Ammon's horn (tissue), 1 donor: ENCODE data around the gene CLIC4.
"Not testable (repeated sequence)": the region's sequence is repeated elsewhere in the genome, so short reads cannot be mapped to it uniquely, and the experiment has no call there.

Experiments used
- DNase-seq: peaks from one replicate; pipeline ENCODE4 v3.0.0-alpha.2; 2016; ENCODE audit warnings: low spot score

CLIC4 gene

GRCh38 chr1:24717887-24718650, 27.2 kb upstream of the CLIC4 start:
- DNase-seq, result peak; percentile 99

GRCh38 chr1:24720152-24720551, 25.1 kb upstream of the CLIC4 start:
- peak; percentile 31 for DNase-seq

DNA sequence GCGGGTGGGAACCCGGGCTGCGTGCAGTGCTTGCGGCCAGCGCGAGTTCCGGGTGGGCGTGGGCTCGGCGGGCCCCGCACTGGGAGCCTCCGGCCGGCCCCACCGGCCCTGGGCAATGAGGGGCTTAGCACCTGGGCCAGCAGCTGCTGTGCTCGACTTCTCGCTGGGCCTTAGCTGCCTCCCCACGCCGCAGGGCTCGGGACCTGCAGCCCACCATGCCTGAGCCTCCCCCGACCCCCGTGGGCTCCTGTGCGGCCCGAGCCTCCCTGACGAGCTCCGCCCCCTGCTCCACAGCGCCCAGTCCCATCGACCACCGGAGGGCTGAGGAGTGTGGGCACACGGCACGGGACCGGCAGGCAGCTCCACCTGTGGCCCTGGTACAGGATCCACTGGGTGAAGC, 23.7 kb upstream of the CLIC4 start:
- no peak for DNase-seq

DNA sequence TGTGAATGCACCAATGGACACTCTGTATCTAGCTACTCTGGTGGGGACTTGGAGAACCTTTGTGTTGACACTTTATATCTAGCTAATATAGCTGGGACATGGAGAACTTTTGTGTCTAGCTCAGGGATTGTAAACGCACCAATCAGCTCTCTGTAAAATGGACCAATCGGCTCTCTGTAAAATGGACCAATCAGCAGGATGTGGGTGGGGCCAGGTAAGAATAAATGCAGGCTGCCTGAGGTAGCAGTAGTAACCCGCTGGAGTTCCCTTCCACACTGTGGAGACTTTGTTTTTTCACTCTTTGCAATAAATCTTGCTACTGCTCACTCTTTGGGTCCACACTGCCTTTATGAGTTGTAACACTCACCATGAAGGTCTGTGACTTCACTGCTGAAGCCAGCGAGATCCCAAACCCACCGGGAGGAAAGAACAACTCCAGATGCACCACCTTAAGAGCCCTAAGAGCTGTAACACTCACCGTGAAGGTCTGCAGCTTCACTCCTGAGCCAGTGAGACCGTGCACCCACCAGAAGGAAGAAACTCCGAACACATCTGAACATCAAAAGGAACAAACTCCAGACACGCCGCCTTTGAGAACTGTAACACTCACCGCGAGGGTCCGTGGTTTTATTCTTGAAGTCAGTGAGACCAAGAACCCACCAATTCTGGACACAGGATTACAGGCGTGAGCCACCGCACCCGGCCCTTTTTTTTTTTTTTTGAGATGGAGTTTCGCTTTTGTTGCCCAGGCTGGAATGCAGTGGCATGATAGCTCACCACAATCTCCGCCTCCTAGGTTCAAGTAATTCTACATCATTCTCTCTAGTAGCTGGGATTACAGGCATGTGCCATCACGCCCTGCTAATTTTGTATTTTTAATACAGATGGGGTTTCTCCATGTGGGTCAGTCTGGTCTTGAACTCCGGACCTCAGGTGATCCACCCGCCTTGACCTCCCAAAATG, 22.9 kb upstream of the CLIC4 start:
- not testable (repeated sequence) for DNase-seq

GRCh38 chr1:24724345-24725208, 20.7 kb upstream of the CLIC4 start:
- no peak for DNase-seq

DNA sequence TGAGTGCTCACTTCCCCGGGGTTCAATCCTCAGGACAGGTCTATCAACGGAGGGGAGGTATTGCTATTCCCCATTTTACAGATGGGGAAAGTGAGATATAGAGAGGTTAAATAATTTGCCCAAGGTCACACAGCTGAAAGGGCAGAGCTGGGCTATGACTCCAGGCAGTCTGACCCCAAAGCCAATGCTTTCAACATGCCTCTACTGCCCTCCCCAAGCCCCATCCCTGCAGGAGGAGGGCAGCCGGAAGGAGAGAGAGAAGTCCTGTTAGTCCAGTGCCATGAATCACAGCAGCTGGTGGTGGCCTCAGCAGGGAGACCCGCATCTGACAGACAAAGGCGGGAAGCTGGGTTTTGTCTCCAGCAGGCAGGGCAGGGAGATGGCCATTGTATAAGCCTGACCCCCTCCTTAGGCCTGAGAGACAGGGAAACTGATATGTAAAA, 20.0 kb upstream of the CLIC4 start:
- no peak for DNase-seq

DNA sequence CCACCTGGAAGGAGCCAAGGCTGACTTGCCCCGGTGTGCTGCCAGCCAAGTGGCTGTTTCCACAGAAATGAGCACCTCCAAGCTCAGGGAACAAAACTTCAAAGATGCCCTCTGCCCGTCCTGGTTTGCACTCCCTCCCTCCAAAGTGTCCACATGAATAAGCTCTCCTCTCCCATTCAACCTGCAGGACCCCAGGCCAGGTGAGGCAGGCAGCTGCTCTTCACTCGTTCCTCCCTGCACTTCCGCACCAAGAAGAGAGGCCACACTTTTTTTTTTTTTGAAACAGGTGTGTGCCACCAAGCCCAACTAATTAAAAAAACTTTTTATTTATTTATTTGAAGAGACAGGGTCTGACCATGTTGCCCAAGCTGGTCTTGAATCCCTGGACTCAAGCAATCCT, 18.5 kb upstream of the CLIC4 start:
- DNase-seq, result no peak

DNA sequence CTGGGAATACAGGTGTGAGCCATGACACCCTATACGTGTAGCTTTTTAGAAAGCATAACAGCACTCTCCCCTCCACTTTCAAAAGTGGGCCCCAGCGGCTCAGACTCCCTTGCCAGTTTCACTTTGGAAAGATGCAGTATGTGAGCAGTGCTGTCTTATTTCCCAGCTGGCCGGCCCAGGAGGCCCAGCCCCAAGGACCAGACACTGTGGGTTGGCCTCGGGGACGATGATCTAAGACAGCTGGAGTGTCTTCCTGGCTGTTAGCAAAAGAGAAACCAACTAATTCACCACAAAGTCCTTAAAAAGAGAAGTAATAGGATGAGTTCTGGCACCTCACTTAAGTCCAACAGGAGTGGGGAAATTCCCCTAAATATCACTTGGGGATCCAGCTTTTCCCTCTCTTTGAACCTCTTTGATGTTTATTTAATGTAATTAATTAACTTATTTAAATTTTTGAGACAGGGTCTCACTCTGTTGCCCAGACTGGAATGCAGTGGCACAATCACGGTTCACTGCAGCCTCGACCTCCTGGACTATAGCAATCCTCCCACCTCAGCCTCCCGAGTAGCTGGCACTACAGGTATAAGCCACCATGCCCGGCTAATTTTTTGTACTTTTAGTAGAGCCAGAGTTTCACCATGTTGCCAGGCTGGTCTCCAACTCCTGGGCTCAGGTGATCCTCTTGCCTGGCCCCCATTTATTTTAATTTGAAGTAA, 17.6 kb upstream of the CLIC4 start:
- peak; percentile 80 for DNase-seq

GRCh38 chr1:24728982-24729381, 16.3 kb upstream of the CLIC4 start:
- no peak for DNase-seq

DNA sequence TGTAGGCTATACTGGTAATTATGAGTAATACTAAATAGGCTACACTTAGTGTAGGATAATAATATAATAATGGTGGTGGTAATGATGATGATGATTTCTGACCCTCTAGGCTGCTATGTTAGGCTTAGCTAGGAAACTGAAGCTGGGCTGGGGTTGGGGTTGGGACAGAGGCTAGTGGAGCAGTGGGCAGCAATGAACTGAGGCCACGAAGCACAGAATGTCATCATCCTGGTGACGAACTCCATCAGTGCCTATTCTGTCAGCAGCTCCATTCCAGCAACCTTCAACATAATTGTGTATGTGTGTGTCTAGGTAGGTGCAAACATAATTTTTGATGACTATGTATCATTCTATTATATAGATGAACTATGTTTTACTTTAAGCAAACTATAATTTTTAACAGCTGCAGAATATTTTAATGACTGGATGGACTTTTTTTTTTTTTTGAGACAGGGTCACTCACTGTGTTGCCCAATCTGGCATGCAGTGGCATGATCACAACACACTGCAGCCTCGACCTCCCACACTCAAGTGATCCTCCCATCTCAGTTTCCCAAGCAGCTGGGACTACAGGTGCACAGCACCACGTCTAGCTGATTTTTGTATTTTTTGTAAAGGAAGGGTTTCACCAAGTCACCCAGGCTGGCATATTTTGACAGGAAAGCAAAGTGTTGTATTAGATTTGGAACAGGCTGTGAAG, 12.9 kb upstream of the CLIC4 start:
- no peak for DNase-seq

- not testable (repeated sequence) for DNase-seq
Observed at GRCh38 chr1:24733342-24733741, 11.9 kb upstream of the CLIC4 start.

- no peak for DNase-seq
Observed at GRCh38 chr1:24735156-24735508, 10.1 kb upstream of the CLIC4 start.

DNA sequence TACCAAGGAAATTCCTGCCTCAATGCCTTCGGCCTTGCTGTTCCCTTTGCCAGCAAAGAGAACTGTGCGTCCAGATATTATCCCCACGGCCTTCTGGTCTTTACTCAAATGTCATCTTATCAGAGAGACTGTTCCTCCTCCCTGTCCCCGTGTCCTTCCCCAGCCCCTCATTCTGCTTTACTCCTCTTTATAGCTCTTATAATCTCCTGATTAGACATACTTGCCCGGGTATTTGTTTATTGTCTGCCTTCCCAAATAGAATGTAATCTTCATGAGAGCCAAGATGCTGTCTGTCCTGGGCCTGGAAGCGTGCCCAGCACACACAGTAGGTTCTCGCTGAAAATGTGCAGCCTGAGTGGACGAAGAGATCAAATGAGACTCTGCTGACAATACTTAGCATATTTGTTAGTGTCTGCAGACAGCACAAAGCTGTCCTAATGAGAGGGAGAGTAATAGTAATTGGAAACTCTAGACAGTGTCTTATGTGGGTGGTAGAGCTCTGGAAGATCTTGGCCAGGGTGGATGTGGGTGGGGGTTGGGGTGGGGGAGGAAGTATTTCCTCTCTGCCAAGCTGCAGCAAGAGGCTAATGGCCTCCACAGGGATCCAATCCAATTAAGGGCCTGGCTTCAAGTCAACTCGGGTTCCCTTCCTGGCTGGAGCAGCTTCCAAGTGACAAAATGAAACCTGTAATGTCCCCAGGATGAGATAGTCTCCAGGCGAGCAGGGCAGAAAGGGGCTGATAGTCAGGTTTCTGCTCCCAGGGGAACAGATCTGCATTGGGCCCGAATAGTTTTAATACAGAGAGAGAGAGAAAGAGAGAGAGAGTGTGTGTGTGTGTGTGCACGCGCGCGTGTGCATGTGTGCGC, 9.5 kb upstream of the CLIC4 start:
- DNase-seq, result no peak

DNA sequence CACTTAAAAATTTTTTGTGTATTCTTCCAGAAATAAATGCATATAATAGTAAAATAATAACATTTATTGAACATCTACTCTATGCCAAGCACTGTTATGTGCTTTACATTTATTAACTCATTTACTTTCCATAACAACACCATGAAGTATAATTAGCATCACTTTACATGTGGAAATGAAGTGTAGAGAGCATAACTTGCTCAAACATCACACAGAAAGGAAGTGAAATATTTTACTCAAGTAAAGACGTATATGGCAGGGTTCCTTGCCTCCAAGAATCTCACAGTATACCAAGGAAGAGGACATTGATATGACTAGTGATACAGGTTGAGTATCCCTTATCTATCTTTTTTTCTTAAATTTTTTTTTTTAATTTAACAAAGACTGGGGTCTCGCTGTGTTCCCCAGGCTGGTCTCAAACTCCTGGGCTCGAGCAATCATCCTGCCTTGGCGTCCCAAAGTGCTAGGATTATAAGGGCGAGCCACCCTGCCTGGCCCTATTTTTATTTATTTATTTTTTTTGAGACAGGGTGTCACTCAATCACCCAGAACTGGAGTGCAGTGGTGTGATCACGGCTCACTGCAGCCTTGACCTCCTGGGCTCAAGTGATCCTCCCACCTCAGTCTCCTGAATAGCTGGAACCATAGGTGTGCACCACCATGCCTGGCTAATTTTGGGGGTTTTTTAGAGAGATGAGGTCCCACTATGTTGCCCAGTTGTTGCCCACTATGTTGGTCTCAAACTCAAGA, 7.7 kb upstream of the CLIC4 start:
- DNase-seq, result no peak

DNA sequence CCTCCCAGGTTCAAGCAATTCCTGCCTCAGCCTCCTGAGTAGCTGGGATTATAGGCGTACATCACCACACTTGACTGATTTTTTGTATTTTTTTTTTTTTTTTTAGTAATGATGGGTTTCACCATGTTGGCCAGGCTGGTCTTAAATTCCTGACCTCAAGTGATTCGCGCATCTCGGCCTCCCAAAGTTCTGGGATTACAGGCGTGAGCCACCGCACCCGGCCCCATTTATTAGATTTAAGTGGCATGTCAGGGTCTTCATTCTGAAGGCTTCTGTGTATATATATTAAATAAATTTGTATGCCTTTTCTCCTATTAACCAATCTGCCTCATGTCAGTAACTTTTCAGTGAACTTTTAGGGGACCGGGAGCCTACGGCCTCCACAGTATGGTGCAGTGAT, 6.0 kb upstream of the CLIC4 start:
- DNase-seq, result no peak

GRCh38 chr1:24742090-24742938, 2.9 kb upstream of the CLIC4 start:
- DNase-seq, result no peak

GRCh38 chr1:24743404-24744211, 1.6 kb upstream of the CLIC4 start:
- DNase-seq, result no peak
